Lung (tissue), 12 donors: ENCODE measurements around the gene ENHO. TPM values are rescaled to one million over a fixed set of nuclear protein-coding genes. Genes with fewer than 3 reads are reported as not detected.
A peak's percentile ranks its signal among the peaks of the same experiment; 100 is the strongest.

ENCODE experiments used
- ATAC-seq: fragments of 200-7000 bp; cut with Tn5 transposase; one replicate; pipeline ENCODE4 v1.9.1; 2020; ENCODE audit warnings: moderate number of reproducible peaks; ENCODE audit not compliant: insufficient read depth, low FRiP score
- DNase-seq, 3 donors: peaks; one replicate each; pipeline ENCODE4 v3.0.0-alpha.2; 2013 to 2017
- H3K27ac ChIP-seq, 2 donors: one replicate each; pipeline ENCODE4 v1.5.1; 2013; ENCODE audit warnings: mild to moderate bottlenecking in 2 of 2, moderate library complexity in 2 of 2, control low read depth in 1 of 2, inconsistent platforms in 1 of 2, low read depth in 1 of 2, low read length in 1 of 2
- H3K27me3 ChIP-seq, 3 donors: one replicate each; pipeline ENCODE4 v1.5.1; 2013; ENCODE audit warnings: low read length in 2 of 3; ENCODE audit not compliant: control insufficient read depth in 3 of 3, insufficient read depth in 3 of 3
- H3K36me3 ChIP-seq, 4 donors: one replicate each; pipeline ENCODE4 v1.5.1; 2013; ENCODE audit warnings: low read length in 4 of 4, mild to moderate bottlenecking in 1 of 4, moderate library complexity in 1 of 4; ENCODE audit not compliant: control insufficient read depth in 4 of 4, insufficient read depth in 4 of 4
- H3K4me1 ChIP-seq, 5 donors: one replicate each; pipeline ENCODE4 v1.5.1; 2013; ENCODE audit warnings: low read length in 5 of 5, mild to moderate bottlenecking in 2 of 5, moderate library complexity in 1 of 5; ENCODE audit not compliant: control insufficient read depth in 5 of 5, insufficient read depth in 5 of 5
- H3K4me3 ChIP-seq: one replicate; pipeline ENCODE4 v1.5.1; 2013; ENCODE audit warnings: mild to moderate bottlenecking, control low read depth, moderate library complexity
- H3K9ac ChIP-seq, 2 donors: one replicate each; pipeline ENCODE4 v1.5.1; 2013; ENCODE audit warnings: low read length in 2 of 2, control low read depth in 1 of 2; ENCODE audit not compliant: insufficient read depth in 1 of 2
- H3K9me3 ChIP-seq, 4 donors: one replicate each; pipeline ENCODE4 v1.5.1; 2013; ENCODE audit warnings: low read length in 3 of 4, mild to moderate bottlenecking in 1 of 4, moderate library complexity in 1 of 4; ENCODE audit not compliant: control insufficient read depth in 4 of 4, insufficient read depth in 3 of 4
- WGBS, 2 donors: extraction: QIAGEN DNeasy Blood & Tissue Kit; methylation state at CpG; one replicate each; pipeline ENCODE4 v1.1.7; 2013; 5-methylcytosine and 5-hydroxymethylcytosine counted together
- polyA plus RNA-seq, 2 donors: library from polyadenylated mRNA; stranded (reverse); fragments of 200-250 nt; gene quantifications; one replicate each; pipeline ENCODE4 v1.2.1, GENCODE V29; 2013
- total RNA-seq, 2 donors: library from RNA; depleted of rRNA in 1 of 2; stranded (reverse); fragments of >200 nt in 1 of 2; gene quantifications; one replicate each; pipeline ENCODE4 v1.2.1, GENCODE V29; 2014 to 2021
- TF ChIP-seq, protein P1 (sequence below): IDR thresholded peaks from 2 replicates; pipeline ENCODE4 v1.5.1; 2012; ENCODE audit warnings: mild to moderate bottlenecking; ENCODE audit errors: control extremely low read depth, extremely low read depth
- donor health status: control.
- donor health status: control.
- donor health status: Bipolar disorder and iron deficiency.
- donor health status: healthy.
- donor health status: DM: yes; HTN: yes; CAD: no.

Gene ENHO
- total and polyA plus RNA-seq, 4 donors: 0.29 to 1.4 (median 0.70) TPM

DNA sequence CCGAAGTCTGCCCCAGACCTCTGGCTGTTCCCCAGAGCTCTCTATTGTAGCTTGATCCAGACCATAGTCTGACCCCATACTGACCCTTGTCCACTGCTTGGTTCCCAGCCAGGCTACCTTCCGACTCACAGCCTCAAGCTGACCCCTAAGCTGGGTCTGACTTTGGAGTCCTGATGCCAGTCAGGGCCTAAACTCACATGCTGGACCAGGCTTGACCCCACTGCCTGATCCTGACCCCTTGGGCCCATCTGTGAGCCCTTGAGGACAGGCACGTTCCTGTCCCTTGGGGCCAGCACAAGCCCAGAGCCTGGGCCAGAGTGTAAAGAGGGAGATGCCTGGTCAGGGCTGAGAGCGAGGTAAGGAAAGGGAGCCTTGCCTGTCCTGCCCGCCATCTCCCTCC lies 32.7 kb upstream of the ENHO start:
- no peak overlapping the region for H3K4me3 ChIP-seq
- H3K9ac ChIP-seq: no peak overlapping the region
- TF ChIP-seq, protein P1, sequence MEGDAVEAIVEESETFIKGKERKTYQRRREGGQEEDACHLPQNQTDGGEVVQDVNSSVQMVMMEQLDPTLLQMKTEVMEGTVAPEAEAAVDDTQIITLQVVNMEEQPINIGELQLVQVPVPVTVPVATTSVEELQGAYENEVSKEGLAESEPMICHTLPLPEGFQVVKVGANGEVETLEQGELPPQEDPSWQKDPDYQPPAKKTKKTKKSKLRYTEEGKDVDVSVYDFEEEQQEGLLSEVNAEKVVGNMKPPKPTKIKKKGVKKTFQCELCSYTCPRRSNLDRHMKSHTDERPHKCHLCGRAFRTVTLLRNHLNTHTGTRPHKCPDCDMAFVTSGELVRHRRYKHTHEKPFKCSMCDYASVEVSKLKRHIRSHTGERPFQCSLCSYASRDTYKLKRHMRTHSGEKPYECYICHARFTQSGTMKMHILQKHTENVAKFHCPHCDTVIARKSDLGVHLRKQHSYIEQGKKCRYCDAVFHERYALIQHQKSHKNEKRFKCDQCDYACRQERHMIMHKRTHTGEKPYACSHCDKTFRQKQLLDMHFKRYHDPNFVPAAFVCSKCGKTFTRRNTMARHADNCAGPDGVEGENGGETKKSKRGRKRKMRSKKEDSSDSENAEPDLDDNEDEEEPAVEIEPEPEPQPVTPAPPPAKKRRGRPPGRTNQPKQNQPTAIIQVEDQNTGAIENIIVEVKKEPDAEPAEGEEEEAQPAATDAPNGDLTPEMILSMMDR: no peak
- ATAC-seq: no peak
- peaks cover 0 to 27% (median 0%) of the 10 kb centered on the region in 3 donors for H3K27me3 ChIP-seq
- no peak overlapping the region for H3K27ac ChIP-seq
- peaks cover 0 to 12% (median 3%) of the 10 kb centered on the region in 4 donors for H3K36me3 ChIP-seq
- 78 to 88% methylated on average over 5 of the region's 5 CpGs for WGBS, 2 donors
- DNase-seq: no peak
- H3K4me1 ChIP-seq: peaks cover 0 to 30% (median 15%) of the 10 kb centered on the region in 5 donors
- H3K9me3 ChIP-seq: peaks cover 0 to 2% (median 0%) of the 10 kb centered on the region in 4 donors

DNA sequence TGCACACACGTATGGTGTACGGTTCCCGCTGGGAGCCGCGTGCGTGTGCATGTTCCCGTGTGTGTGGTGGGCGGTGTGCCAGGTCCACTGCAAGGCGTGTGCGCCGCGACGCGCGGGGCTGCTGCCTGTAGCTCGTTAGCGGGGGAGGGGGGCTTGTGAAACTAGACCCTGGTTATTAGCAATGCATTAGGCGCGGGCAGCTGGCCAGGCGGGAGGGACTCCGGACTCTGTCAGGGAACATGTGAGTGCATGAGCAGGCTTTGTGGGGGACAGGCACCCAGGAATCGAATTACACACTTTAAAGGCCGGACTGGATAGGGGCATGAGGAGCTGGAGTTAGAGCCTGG lies 32.2 kb upstream of the ENHO start:
- H3K4me1 ChIP-seq: peaks cover 0 to 24% (median 10%) of the 10 kb centered on the region in 5 donors
- TF ChIP-seq, protein P1: no peak
- WGBS, 2 donors: 72 to 79% methylated on average over 23 of the region's 23 CpGs
- no peak overlapping the region for H3K4me3 ChIP-seq
- H3K9me3 ChIP-seq: no peaks in the 10 kb centered on the region
- H3K36me3 ChIP-seq: peaks cover 0 to 12% (median 3%) of the 10 kb centered on the region in 4 donors
- DNase-seq (peak; percentile 84 to 90 (median 86)), ATAC-seq (no peak)
- H3K27ac ChIP-seq: no peak overlapping the region
- no peak overlapping the region for H3K9ac ChIP-seq
- H3K27me3 ChIP-seq: peaks cover 0 to 22% (median 0%) of the 10 kb centered on the region in 3 donors

DNA sequence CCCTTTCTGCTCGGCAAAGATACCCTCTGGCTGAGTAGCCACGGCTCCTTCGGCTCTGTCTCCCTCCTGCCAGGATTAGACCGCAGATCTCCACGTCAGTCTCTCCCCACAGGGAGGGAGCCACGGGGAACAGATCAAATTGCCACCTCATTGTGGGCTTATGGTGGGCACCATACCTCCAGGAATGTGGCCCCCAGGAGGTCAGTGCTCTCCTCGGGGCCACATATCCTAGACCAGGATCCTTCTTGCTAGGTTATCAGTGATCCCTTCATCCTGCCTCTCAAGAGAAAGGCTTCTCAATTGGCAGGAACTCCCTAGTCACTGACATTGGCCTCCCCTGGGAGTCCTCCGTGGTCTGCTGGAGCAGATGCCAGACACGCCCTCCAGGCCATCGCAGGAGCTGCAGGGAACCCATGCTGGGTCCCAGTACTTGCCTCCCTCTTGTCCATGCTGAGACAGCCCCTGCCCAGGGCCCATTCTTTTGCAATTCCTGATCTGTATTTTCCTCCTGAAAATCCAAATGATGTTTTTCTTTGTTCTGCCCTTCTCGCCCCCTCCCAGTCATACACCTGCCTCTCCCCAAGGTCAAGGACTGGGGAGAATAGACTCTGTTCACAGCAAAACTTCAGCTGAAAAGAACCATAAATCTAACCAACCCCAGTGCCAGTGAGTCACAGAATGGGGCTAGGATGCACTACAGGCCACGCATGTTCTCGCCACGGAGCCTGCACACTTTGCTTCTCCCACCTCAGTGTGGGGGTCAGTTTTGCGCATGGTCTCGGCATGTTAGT lies 31.6 kb upstream of the ENHO start:
- Histone ChIP-seq H3K4me3 (no peak overlapping the region), H3K9ac (no peak overlapping the region), H3K9me3 (no peaks in the 10 kb centered on the region), H3K27ac (no peak overlapping the region), H3K36me3 (peaks cover 0 to 12% (median 3%) of the 10 kb centered on the region in 4 donors), H3K27me3 (peaks cover 0 to 21% (median 0%) of the 10 kb centered on the region in 3 donors), H3K4me1 (peaks cover 0 to 20% (median 10%) of the 10 kb centered on the region in 5 donors)
- WGBS, 2 donors: 75 to 80% methylated on average over 16 of the region's 16 CpGs
- no peak for DNase-seq
- no peak for ATAC-seq
- TF ChIP-seq, protein P1: no peak
